ENCODE data around the gene TMC2.

DNA sequence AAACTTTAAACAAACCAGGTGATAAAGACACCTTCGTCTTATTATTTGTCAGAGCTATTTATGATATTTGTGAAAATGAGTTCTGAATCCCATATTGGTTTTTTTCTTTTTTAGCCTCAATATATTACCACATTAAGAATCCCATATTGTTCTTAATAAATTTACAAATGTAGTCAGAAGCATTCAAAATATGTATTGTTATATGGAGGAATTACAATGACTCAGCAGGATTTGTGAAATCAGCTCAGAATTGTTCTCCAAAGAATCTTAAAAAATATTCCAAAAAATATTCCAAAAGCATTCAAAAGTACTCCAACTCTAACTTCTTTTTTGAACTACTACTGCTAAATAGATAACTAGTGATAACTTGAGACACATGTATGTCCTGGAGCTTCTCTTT is 21.2 kb upstream of the TMC2 start:
- TF ChIP-seq POLR2A (IDR thresholded peaks at IDR 0.05) (no peak), POLR2AphosphoS5 (IDR thresholded peaks at IDR 0.05) (no peak)
- TF ChIP-seq, protein P1, sequence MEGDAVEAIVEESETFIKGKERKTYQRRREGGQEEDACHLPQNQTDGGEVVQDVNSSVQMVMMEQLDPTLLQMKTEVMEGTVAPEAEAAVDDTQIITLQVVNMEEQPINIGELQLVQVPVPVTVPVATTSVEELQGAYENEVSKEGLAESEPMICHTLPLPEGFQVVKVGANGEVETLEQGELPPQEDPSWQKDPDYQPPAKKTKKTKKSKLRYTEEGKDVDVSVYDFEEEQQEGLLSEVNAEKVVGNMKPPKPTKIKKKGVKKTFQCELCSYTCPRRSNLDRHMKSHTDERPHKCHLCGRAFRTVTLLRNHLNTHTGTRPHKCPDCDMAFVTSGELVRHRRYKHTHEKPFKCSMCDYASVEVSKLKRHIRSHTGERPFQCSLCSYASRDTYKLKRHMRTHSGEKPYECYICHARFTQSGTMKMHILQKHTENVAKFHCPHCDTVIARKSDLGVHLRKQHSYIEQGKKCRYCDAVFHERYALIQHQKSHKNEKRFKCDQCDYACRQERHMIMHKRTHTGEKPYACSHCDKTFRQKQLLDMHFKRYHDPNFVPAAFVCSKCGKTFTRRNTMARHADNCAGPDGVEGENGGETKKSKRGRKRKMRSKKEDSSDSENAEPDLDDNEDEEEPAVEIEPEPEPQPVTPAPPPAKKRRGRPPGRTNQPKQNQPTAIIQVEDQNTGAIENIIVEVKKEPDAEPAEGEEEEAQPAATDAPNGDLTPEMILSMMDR (IDR thresholded peaks at IDR 0.05), result no peak

All from breast epithelium (tissue), 3 donors.